ENCODE results near the gene ANKRD22.

DNA sequence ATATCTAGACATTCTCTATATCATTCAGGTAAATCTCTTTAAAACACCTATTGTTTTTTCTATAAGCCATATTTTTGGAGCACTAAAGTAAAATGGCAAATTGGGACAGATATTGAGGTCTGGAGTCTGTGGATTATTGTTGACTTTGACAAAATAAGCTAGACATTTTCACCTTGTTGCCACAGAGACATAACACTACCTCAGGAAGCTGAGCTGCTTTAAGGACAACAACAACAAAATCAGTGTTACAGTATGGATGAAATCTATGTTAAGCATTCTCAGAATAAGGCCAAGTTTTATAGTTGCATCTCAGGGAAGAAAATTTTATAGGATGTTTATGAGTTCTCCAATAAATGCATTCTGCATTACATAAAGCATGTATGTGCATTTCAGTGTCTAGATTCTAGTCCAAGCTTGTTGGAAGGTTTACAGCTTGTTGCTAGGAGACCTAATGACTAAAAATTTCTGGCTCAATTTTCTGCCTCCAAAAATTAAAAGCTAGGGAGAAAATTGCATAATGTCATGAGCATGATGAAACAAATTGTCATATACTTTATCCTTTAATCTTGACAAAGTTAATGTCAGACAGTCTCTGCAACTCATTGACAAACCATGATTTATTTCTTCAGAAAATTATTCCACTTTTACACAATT, 30.8 kb downstream of the ANKRD22 start:
- TF ChIP-seq, protein P1, sequence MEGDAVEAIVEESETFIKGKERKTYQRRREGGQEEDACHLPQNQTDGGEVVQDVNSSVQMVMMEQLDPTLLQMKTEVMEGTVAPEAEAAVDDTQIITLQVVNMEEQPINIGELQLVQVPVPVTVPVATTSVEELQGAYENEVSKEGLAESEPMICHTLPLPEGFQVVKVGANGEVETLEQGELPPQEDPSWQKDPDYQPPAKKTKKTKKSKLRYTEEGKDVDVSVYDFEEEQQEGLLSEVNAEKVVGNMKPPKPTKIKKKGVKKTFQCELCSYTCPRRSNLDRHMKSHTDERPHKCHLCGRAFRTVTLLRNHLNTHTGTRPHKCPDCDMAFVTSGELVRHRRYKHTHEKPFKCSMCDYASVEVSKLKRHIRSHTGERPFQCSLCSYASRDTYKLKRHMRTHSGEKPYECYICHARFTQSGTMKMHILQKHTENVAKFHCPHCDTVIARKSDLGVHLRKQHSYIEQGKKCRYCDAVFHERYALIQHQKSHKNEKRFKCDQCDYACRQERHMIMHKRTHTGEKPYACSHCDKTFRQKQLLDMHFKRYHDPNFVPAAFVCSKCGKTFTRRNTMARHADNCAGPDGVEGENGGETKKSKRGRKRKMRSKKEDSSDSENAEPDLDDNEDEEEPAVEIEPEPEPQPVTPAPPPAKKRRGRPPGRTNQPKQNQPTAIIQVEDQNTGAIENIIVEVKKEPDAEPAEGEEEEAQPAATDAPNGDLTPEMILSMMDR (IDR thresholded peaks at IDR 0.05; ENCODE audit: low read length): no peak
- no peak for TF ChIP-seq EZH2 (IDR thresholded peaks at IDR 0.05; ENCODE audit: borderline replicate concordance, low read length)

Measured in OCI-LY1 (cell line).